Adrenal gland (tissue), 5 donors: ENCODE data around the gene FGF12.

Source experiments
- CTCF ChIP-seq, 6 experiments: fragments of 450-650 bp in 4 of 6; fragments of 200-600 bp in 2 of 6; sonication (generic) in 1 of 6; IDR thresholded peaks; 1 replicate in 5 of 6; 2 replicates in 1 of 6; pipeline versions ENCODE4 v1.5.1 to v1.8.0; 2016 to 2021; ENCODE audit warnings: antibody characterized with exemption in 6 of 6, mild to moderate bottlenecking in 2 of 6, moderate library complexity in 1 of 6
- POLR2A ChIP-seq, 2 donors: fragments of 450-650 bp; IDR thresholded peaks; one replicate each; pipeline ENCODE4 v1.6.1; 2017; ENCODE audit warnings: antibody characterized with exemption in 2 of 2, mild to moderate bottlenecking in 2 of 2, moderate library complexity in 1 of 2
- donor health status: DM: no; HTN: no; CAD: no.

GRCh38 chr3:192563417-192563816 lies 163.9 kb downstream of the FGF12 start:
- TF ChIP-seq CTCF (IDR thresholded peaks at IDR 0.05) (no peak), POLR2A (IDR thresholded peaks at IDR 0.05) (no peak)
